Dermis blood vessel endothelial cell (primary cell): ENCODE results near the gene CTSO. TPM values are rescaled to one million over a fixed set of nuclear protein-coding genes. Genes with fewer than 3 reads are reported as not detected.
"Not testable (repeated sequence)": the region's sequence is repeated elsewhere in the genome, so short reads cannot be mapped to it uniquely, and the experiment has no call there.

ENCODE experiments used
- DNase-seq: peaks from one replicate; pipeline ENCODE4 v3.0.0; 2010
- total RNA-seq: library from RNA; depleted of rRNA; stranded (reverse); fragments of >200 nt; gene quantifications from 2 replicates; pipeline ENCODE4 v1.2.3, GENCODE V29; 2014

CTSO gene
- total RNA-seq, 1 donor from 2014 or later = 10.7 TPM

- no peak for DNase-seq
Observed at GRCh38 chr4:155904331-155904730, 49.3 kb downstream of the CTSO start.

GRCh38 chr4:155903453-155903852 lies 50.2 kb downstream of the CTSO start, which contains the start of gene TDO2:
Gene TDO2 (plus strand): TSS chr4:155903696. CDS start chr4:155903759, 63 bp downstream.
- no peak for DNase-seq

GRCh38 chr4:155901013-155901412 lies 52.7 kb downstream of the CTSO start:
- DNase-seq = no peak

- DNase-seq = no peak
Observed at GRCh38 chr4:155900381-155900780, 53.3 kb downstream of the CTSO start.

GRCh38 chr4:155899891-155900290 lies 53.8 kb downstream of the CTSO start:
- DNase-seq = no peak

GRCh38 chr4:155898371-155898770 lies 55.3 kb downstream of the CTSO start:
- not testable (repeated sequence) for DNase-seq

- no peak for DNase-seq
Observed at GRCh38 chr4:155891058-155891457, 62.6 kb downstream of the CTSO start.

- no peak for DNase-seq
Observed at GRCh38 chr4:155889946-155890345, 63.7 kb downstream of the CTSO start.

GRCh38 chr4:155889031-155889793 lies 64.5 kb downstream of the CTSO start:
- no peak for DNase-seq

GRCh38 chr4:155887847-155888570 lies 65.7 kb downstream of the CTSO start:
- no peak for DNase-seq

- DNase-seq = no peak
Observed at GRCh38 chr4:155887045-155887444, 66.6 kb downstream of the CTSO start.

GRCh38 chr4:155885666-155886065 lies 68.0 kb downstream of the CTSO start:
- no peak for DNase-seq

- no peak for DNase-seq
Observed at GRCh38 chr4:155883895-155884294, 69.8 kb downstream of the CTSO start.

GRCh38 chr4:155881555-155881954 lies 72.1 kb downstream of the CTSO start:
- no peak for DNase-seq

- DNase-seq = no peak
Observed at GRCh38 chr4:155879767-155880166, 73.9 kb downstream of the CTSO start.

GRCh38 chr4:155878611-155879010 lies 75.1 kb downstream of the CTSO start:
- DNase-seq = no peak

GRCh38 chr4:155877971-155878370 lies 75.7 kb downstream of the CTSO start:
- DNase-seq = no peak

GRCh38 chr4:155875878-155876277 lies 77.8 kb downstream of the CTSO start:
- no peak for DNase-seq

Other genes starting within 250 kb of the CTSO start
- gene GUCY1B1, start 194.8 kb downstream of the CTSO start, total RNA-seq = 6.3 and 8.1 TPM in 2 replicates
- gene ASIC5, start 87.6 kb downstream of the CTSO start, total RNA-seq = not detected in 2 replicates
- gene TDO2, start 50.2 kb downstream of the CTSO start, total RNA-seq = not detected in 2 replicates